Upper lobe of left lung (tissue), 4 donors: ENCODE measurements around the gene FAAH.

ENCODE experiments used
- CTCF ChIP-seq, 6 experiments: fragments of 450-650 bp in 4 of 6; fragments of 200-600 bp in 2 of 6; sonication (generic) in 2 of 6; IDR thresholded peaks; one replicate each; pipeline ENCODE4 v1.5.1; 2016 to 2019; ENCODE audit warnings: antibody characterized with exemption in 6 of 6
- EP300 ChIP-seq, 4 donors: sonication (generic); formaldehyde crosslinking; IDR thresholded peaks; one replicate each; pipeline ENCODE4 v1.5.1; 2017; ENCODE audit warnings: antibody characterized with exemption in 4 of 4, control low read depth in 2 of 4
- POLR2A ChIP-seq, 4 donors: fragments of 450-650 bp; IDR thresholded peaks; one replicate each; pipeline ENCODE4 v1.5.1; 2016 to 2017; ENCODE audit warnings: antibody characterized with exemption in 4 of 4, mild to moderate bottlenecking in 2 of 4

DNA sequence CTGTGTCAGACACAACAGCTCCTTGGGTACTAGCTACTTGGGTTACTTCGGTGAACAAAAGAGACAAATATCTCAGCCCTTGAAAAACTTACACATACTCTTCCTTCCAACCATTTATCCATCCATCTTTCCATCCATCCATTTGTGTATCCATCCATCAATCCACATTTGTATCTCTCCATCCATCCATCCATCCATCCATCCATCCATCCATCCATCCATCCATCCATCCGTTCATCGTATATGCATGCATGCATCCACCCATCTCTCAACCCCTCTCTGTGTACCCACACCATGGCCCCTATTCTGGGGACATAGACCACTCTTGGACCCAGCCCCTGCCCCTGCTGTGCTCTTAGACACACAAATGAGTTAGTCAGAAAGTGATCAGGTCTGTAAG lies 40.2 kb downstream of the FAAH start:
- TF ChIP-seq CTCF (IDR thresholded peaks at IDR 0.05) (no peak), POLR2A (IDR thresholded peaks at IDR 0.05) (no peak), EP300 (IDR thresholded peaks at IDR 0.05) (no peak)
